Measurements from ENCODE around the gene RAD9A. TPM values are rescaled to one million over a fixed set of nuclear protein-coding genes. Genes with fewer than 3 reads are reported as not detected.

Gene RAD9A
- total and polyA plus RNA-seq, 3 experiments from 2014 or later: 9.4 to 38.8 (median 36.8) TPM

- Histone ChIP-seq H3K36me3 (ENCODE audit: insufficient read depth, low read length) (no peaks in the 10 kb centered on the region), H3K4me3 (ENCODE audit: low read length) (no peak overlapping the region), H3K27me3 (ENCODE audit: insufficient read depth, low read length, poor library complexity, severe bottlenecking) (no peaks in the 10 kb centered on the region), H3K27ac (ENCODE audit: low read depth, low read length) (peak overlapping the region; percentile 96), H3K4me1 (ENCODE audit: insufficient read depth, low read length) (peaks cover 50% of the 10 kb centered on the region), H3K9me3 (ENCODE audit: low read length) (no peaks in the 10 kb centered on the region)
- no peaks in the 10 kb centered on the region for H3K9me3 Mint-ChIP-seq
- ChIA-PET POLR2A (interaction anchor here (0.5 to 3.7 kb wide), 3 partner anchors 26 to 110 kb away, joined by 3 to 25 read pairs (median 5); partner anchors contain the start of gene RAD9A), CTCF (interaction anchor here (1.4 to 19.6 kb wide), 5 partner anchors 9 to 81 kb away, joined by 4 to 860 read pairs (median 7); partner anchors contain the start of genes CLCF1 and RAD9A)
- no peaks in the 10 kb centered on the region for H3K27me3 Mint-ChIP-seq
- H3K4me1 Mint-ChIP-seq: peaks cover 29 to 52% (median 39%) of the 10 kb centered on the region in 3 donors
- no peak for DNase-seq
- H3K36me3 Mint-ChIP-seq: peaks cover 0 to 12% (median 0%) of the 10 kb centered on the region in 3 donors
- peak overlapping the region in 1 of 7 donors; percentile 24 for H3K4me3 Mint-ChIP-seq
- H3K27ac Mint-ChIP-seq: peak overlapping the region in 7 of 8 donors; percentile 59 to 99 (median 98)
Measured at GRCh38 chr11:67355023-67355793, 36.6 kb upstream of the RAD9A start.

DNA sequence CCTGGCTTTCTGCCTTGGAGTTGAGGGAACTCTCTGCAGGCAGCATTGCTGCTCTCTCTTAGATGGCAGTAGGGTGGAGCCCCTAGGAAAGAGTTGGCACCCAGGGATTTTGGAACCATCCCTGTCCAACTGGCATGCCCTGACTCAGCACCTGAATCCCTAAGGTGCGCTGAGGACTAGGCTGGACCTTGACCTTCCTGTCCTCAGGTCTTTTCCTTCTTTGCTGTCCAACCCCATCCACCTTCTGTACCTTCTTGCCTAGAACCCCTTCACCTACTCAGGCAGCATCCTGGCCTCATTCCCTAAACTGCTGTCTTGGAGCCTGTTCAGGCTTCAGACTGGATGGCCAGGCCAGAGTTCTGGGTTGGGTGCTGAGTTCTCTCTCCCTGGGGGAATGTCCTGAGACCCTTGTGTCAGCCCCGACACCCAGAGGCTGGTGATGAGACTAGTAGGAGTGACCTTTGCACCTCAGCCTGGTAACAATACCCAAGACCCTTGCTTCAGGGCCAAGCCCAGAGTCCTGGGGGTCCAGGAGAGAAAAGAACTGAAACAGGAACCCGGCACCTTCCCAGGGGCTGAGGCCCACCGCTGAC lies 35.9 kb upstream of the RAD9A start:
- Histone ChIP-seq H3K9me3 (ENCODE audit: low read length) (no peaks in the 10 kb centered on the region), H3K4me3 (ENCODE audit: low read length) (no peak overlapping the region), H3K27me3 (ENCODE audit: insufficient read depth, low read length, poor library complexity, severe bottlenecking) (no peaks in the 10 kb centered on the region), H3K36me3 (ENCODE audit: insufficient read depth, low read length) (no peaks in the 10 kb centered on the region), H3K4me1 (ENCODE audit: insufficient read depth, low read length) (peaks cover 47% of the 10 kb centered on the region), H3K27ac (ENCODE audit: low read depth, low read length) (peak overlapping the region; percentile 96)
- Mint-ChIP-seq H3K9me3 (no peaks in the 10 kb centered on the region), H3K27ac (peak overlapping the region in 3 of 8 donors; percentile 17 to 87 (median 59)), H3K27me3 (no peaks in the 10 kb centered on the region), H3K36me3 (peaks cover 0 to 12% (median 0%) of the 10 kb centered on the region in 3 donors), H3K4me3 (peak overlapping the region in 1 of 7 donors; percentile 40), H3K4me1 (peaks cover 29 to 50% (median 38%) of the 10 kb centered on the region in 3 donors)
- ChIA-PET POLR2A (interaction anchor here (0.5 to 3.7 kb wide), 4 partner anchors 26 to 109 kb away, joined by 3 to 25 read pairs (median 4); partner anchors contain the start of gene RAD9A), CTCF (interaction anchor here (0.8 to 19.6 kb wide), 11 partner anchors 9 to 120 kb away, joined by 3 to 860 read pairs (median 3); partner anchors contain the start of genes CLCF1, PPP1CA, PTPRCAP and RAD9A)
- DNase-seq: no peak

GRCh38 chr11:67356387-67356863 lies 35.4 kb upstream of the RAD9A start:
- Mint-ChIP-seq H3K4me3 (peak overlapping the region in 1 of 7 donors; percentile 15), H3K4me1 (peaks cover 25 to 47% (median 33%) of the 10 kb centered on the region in 3 donors), H3K9me3 (no peaks in the 10 kb centered on the region), H3K27ac (peak overlapping the region; percentile 48 to 85 (median 75)), H3K36me3 (peaks cover 0 to 9% (median 0%) of the 10 kb centered on the region in 3 donors), H3K27me3 (no peaks in the 10 kb centered on the region)
- CTCF ChIA-PET: interaction anchor here (0.8 to 19.6 kb wide), 12 partner anchors 9 to 120 kb away, joined by 3 to 860 read pairs (median 3); partner anchors contain the start of genes CLCF1, PPP1CA, PTPRCAP and RAD9A
- Histone ChIP-seq H3K27me3 (ENCODE audit: insufficient read depth, low read length, poor library complexity, severe bottlenecking) (no peaks in the 10 kb centered on the region), H3K36me3 (ENCODE audit: insufficient read depth, low read length) (no peaks in the 10 kb centered on the region), H3K4me1 (ENCODE audit: insufficient read depth, low read length) (peaks cover 42% of the 10 kb centered on the region), H3K9me3 (ENCODE audit: low read length) (no peaks in the 10 kb centered on the region), H3K27ac (ENCODE audit: low read depth, low read length) (no peak overlapping the region), H3K4me3 (ENCODE audit: low read length) (no peak overlapping the region)
- POLR2A ChIA-PET: interaction anchor here (1.7 to 1.8 kb wide), 2 partner anchors 17 to 26 kb away, joined by 4 to 11 read pairs; partner anchors contain the start of gene CLCF1
- DNase-seq: no peak

DNA sequence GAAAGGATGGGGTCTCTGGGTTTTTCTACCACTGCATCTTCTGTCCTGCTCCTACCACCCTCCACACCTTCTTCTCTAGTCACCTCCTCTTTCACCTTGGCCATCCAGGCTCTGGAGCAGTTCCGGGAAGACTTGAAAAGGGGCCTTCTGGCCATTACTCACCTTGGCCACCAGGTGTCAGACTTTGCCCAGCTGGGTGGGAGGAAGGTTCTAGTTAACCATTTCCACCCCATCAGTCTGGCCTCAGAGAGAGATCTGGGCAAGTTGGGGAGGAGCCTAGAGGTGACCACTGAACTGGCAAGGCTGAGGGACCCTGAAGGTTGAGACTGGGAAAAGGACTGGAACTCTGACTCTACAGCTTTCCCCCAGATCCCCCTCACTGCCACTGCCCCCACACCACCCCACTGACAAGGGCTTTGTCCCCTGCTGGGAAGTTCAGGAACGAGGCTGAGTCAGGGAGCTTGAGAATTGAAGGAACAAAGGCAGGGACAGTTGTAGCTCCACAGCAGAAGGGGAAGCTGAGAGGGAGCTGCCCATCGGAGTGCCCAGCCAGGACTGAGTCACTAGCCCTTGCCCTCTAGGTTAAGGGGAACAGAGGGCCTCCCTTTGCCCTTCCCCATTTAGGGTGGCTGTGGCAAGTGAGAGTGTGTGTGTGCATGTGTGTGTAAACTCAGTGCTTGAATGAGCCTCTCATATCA lies 34.8 kb upstream of the RAD9A start:
- no peaks in the 10 kb centered on the region for H3K27me3 ChIP-seq (ENCODE audit: insufficient read depth, low read length, poor library complexity, severe bottlenecking)
- H3K27ac Mint-ChIP-seq: peak overlapping the region; percentile 48 to 85 (median 75)
- H3K36me3 ChIP-seq (ENCODE audit: insufficient read depth, low read length): no peaks in the 10 kb centered on the region
- H3K4me3 ChIP-seq (ENCODE audit: low read length): no peak overlapping the region
- H3K9me3 ChIP-seq (ENCODE audit: low read length): no peaks in the 10 kb centered on the region
- H3K36me3 Mint-ChIP-seq: peaks cover 0 to 8% (median 0%) of the 10 kb centered on the region in 3 donors
- H3K4me3 Mint-ChIP-seq: peak overlapping the region in 2 of 7 donors; percentile 5 to 15
- ChIA-PET CTCF (interaction anchor here (0.7 to 19.6 kb wide), 13 partner anchors 8 to 119 kb away, joined by 3 to 860 read pairs (median 3); partner anchors contain the start of genes CLCF1, PPP1CA, PTPRCAP and RAD9A), POLR2A (interaction anchor here (1.7 to 1.8 kb wide), 2 partner anchors 17 to 26 kb away, joined by 4 to 11 read pairs; partner anchors contain the start of gene CLCF1)
- H3K4me1 Mint-ChIP-seq: peaks cover 23 to 43% (median 29%) of the 10 kb centered on the region in 3 donors
- H3K9me3 Mint-ChIP-seq: no peaks in the 10 kb centered on the region
- H3K4me1 ChIP-seq (ENCODE audit: insufficient read depth, low read length): peaks cover 36% of the 10 kb centered on the region
- no peaks in the 10 kb centered on the region for H3K27me3 Mint-ChIP-seq
- H3K27ac ChIP-seq (ENCODE audit: low read depth, low read length): no peak overlapping the region
- DNase-seq: peak; percentile 50 to 81 (median 64)

DNA sequence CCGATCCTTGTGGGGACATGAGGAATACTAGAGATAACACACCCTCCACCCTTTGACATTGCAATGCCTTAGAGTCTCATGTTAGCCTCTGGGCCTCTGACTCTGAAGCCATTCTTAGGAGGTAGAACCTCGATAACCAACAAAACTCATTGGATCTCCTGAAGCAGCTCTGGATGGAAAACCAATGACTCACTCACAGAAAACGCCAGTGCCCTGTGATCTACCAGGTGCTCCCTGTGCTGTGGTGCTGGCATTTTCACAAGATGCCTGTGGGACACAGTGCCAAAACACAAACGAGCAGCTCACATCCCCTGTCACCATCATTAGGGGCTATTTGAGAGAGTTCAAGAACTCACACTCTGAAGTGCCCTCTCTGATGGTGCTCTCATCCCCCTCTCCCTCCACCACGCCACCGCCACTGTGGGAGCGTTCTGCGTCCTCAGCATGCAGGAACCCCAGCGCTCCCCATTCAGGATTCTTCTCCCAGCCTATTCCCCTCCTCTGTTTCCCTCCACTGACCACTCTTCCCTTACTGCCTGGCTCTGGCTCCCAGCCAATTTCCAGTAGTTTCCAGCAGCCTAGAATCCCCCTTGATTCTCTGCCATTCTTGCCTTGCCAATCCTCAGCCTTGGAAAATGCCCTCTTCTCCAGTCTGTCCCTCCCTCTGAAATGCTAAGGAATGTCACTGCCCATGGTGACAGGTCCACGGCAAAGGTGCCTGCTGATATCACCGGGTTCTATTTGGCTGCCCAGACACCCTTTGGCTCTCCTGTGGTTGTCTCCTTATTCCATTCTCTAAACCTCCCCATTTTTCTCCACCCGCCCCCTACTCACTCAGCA lies 33.7 kb upstream of the RAD9A start:
- Mint-ChIP-seq H3K27ac (peak overlapping the region in 2 of 8 donors; percentile 20 to 97), H3K27me3 (no peaks in the 10 kb centered on the region), H3K4me1 (peaks cover 24 to 43% (median 28%) of the 10 kb centered on the region in 3 donors), H3K9me3 (no peaks in the 10 kb centered on the region), H3K36me3 (peaks cover 0 to 4% (median 0%) of the 10 kb centered on the region in 3 donors), H3K4me3 (peak overlapping the region in 1 of 7 donors; percentile 19)
- H3K27me3 ChIP-seq (ENCODE audit: insufficient read depth, low read length, poor library complexity, severe bottlenecking): no peaks in the 10 kb centered on the region
- ChIA-PET CTCF (interaction anchor here (0.7 to 19.6 kb wide), 5 partner anchors 12 to 81 kb away, joined by 3 to 860 read pairs (median 9); partner anchors contain the start of genes CLCF1, PPP1CA, PTPRCAP and RAD9A), POLR2A (interaction anchor here (1.8 kb wide), 1 partner anchor 16 kb away, joined by 11 read pairs; the partner anchor contains the start of gene CLCF1)
- no peak for DNase-seq
- H3K36me3 ChIP-seq (ENCODE audit: insufficient read depth, low read length): no peaks in the 10 kb centered on the region
- H3K4me1 ChIP-seq (ENCODE audit: insufficient read depth, low read length): peaks cover 26% of the 10 kb centered on the region
- H3K9me3 ChIP-seq (ENCODE audit: low read length): no peaks in the 10 kb centered on the region
- H3K27ac ChIP-seq (ENCODE audit: low read depth, low read length): no peak overlapping the region
- no peak overlapping the region for H3K4me3 ChIP-seq (ENCODE audit: low read length)

- POLR2A ChIA-PET: interaction anchor here (0.6 to 1.4 kb wide), 2 partner anchors 11 to 56 kb away, joined by 4 to 8 read pairs; partner anchors contain the start of gene POLD4
- no peaks in the 10 kb centered on the region for H3K9me3 ChIP-seq (ENCODE audit: low read length)
- H3K36me3 ChIP-seq (ENCODE audit: insufficient read depth, low read length): no peaks in the 10 kb centered on the region
- Mint-ChIP-seq H3K36me3 (peaks cover 0 to 26% (median 2%) of the 10 kb centered on the region in 3 donors), H3K27ac (peak overlapping the region; percentile 35 to 98 (median 94)), H3K27me3 (no peaks in the 10 kb centered on the region), H3K9me3 (no peaks in the 10 kb centered on the region), H3K4me3 (peak overlapping the region in 6 of 7 donors; percentile 2 to 75 (median 64)), H3K4me1 (peaks cover 52 to 67% (median 56%) of the 10 kb centered on the region in 3 donors)
- no peak for DNase-seq
- no peak overlapping the region for H3K4me3 ChIP-seq (ENCODE audit: low read length)
- H3K27ac ChIP-seq (ENCODE audit: low read depth, low read length): no peak overlapping the region
- H3K4me1 ChIP-seq (ENCODE audit: insufficient read depth, low read length): peaks cover 31% of the 10 kb centered on the region
- no peaks in the 10 kb centered on the region for H3K27me3 ChIP-seq (ENCODE audit: insufficient read depth, low read length, poor library complexity, severe bottlenecking)
- CTCF ChIA-PET: interaction anchor here (7.5 to 19.6 kb wide), 2 partner anchors 12 to 17 kb away, joined by 53 to 860 read pairs; partner anchors contain the start of genes CLCF1, POLD4 and RAD9A
Measured at GRCh38 chr11:67364169-67364568, 27.6 kb upstream of the RAD9A start.

Data from CD8-positive, alpha-beta memory T cell (primary cell).